Testis (tissue), 2 donors: ENCODE data around the gene PUS7.

Experiments
- POLR2A ChIP-seq: fragments of 450-650 bp; IDR thresholded peaks from one replicate; pipeline ENCODE4 v1.6.1; 2017; ENCODE audit warnings: antibody characterized with exemption, mild to moderate bottlenecking, moderate library complexity
- TF ChIP-seq, protein P1 (sequence below), 3 experiments: fragments of 450-650 bp in 2 of 3; fragments of 200-600 bp in 1 of 3; sonication (generic) in 1 of 3; IDR thresholded peaks; one replicate each; pipeline ENCODE4 v1.5.1; 2016 to 2019; ENCODE audit warnings: antibody characterized with exemption in 3 of 3, mild to moderate bottlenecking in 2 of 3, moderate library complexity in 1 of 3

- TF ChIP-seq, protein P1, sequence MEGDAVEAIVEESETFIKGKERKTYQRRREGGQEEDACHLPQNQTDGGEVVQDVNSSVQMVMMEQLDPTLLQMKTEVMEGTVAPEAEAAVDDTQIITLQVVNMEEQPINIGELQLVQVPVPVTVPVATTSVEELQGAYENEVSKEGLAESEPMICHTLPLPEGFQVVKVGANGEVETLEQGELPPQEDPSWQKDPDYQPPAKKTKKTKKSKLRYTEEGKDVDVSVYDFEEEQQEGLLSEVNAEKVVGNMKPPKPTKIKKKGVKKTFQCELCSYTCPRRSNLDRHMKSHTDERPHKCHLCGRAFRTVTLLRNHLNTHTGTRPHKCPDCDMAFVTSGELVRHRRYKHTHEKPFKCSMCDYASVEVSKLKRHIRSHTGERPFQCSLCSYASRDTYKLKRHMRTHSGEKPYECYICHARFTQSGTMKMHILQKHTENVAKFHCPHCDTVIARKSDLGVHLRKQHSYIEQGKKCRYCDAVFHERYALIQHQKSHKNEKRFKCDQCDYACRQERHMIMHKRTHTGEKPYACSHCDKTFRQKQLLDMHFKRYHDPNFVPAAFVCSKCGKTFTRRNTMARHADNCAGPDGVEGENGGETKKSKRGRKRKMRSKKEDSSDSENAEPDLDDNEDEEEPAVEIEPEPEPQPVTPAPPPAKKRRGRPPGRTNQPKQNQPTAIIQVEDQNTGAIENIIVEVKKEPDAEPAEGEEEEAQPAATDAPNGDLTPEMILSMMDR (IDR thresholded peaks at IDR 0.05) = no peak
- no peak for TF ChIP-seq POLR2A
These were observed 44.2 kb downstream of the PUS7 start for GRCh38 chr7:105477908-105478307.
